Hepatocyte (in vitro differentiated cells): ENCODE data around the gene ELK4. TPM values are rescaled to one million over a fixed set of nuclear protein-coding genes. Genes with fewer than 3 reads are reported as not detected.

Experiments used
- DNase-seq: peaks from one replicate; pipeline ENCODE4 v3.0.0-alpha.2; 2016; ENCODE audit warnings: low spot score
- H2AFZ ChIP-seq: fragments of 200-600 bp; sonication (generic); 2 replicates; pipeline ENCODE4 v1.6.0; 2016; ENCODE audit warnings: antibody characterized with exemption, mild to moderate bottlenecking
- H3K27ac ChIP-seq: fragments of 200-600 bp; sonication (generic); 2 replicates; pipeline ENCODE4 v1.5.1; 2016; ENCODE audit warnings: mild to moderate bottlenecking
- H3K27me3 ChIP-seq: fragments of 200-600 bp; sonication (generic); 2 replicates; pipeline ENCODE4 v1.6.1; 2016
- H3K36me3 ChIP-seq: fragments of 200-600 bp; sonication (generic); replicated peaks from 2 replicates; pipeline ENCODE4 v1.5.1; 2016; ENCODE audit warnings: low read depth; ENCODE audit not compliant: insufficient read depth
- H3K4me1 ChIP-seq: fragments of 200-600 bp; sonication (generic); 2 replicates; pipeline ENCODE4 v1.5.1; 2016; ENCODE audit warnings: mild to moderate bottlenecking, moderate library complexity; ENCODE audit not compliant: insufficient read depth
- H3K4me2 ChIP-seq: fragments of 200-600 bp; sonication (generic); 2 replicates; pipeline ENCODE4 v1.6.0; 2016
- H3K4me3 ChIP-seq: fragments of 200-600 bp; sonication (generic); 2 replicates; pipeline ENCODE4 v1.5.1; 2016; ENCODE audit warnings: mild to moderate bottlenecking
- H3K79me2 ChIP-seq: fragments of 200-600 bp; sonication (generic); 2 replicates; pipeline ENCODE4 v1.6.0; 2017; ENCODE audit warnings: mild to moderate bottlenecking
- H3K9me2 ChIP-seq: fragments of 200-600 bp; sonication (generic); replicated peaks from 2 replicates; pipeline ENCODE4 v1.6.0; 2017; ENCODE audit warnings: mild to moderate bottlenecking; ENCODE audit not compliant: insufficient read depth
- H3K9me3 ChIP-seq: fragments of 200-600 bp; sonication (generic); 2 replicates; pipeline ENCODE4 v1.5.1; 2016; ENCODE audit warnings: low read depth, mild to moderate bottlenecking
- H4K20me1 ChIP-seq: fragments of 200-600 bp; sonication (generic); 2 replicates; pipeline ENCODE4 v1.6.0; 2016; ENCODE audit warnings: mild to moderate bottlenecking; ENCODE audit not compliant: insufficient read depth, poor library complexity, severe bottlenecking
- EZH2 ChIP-seq: fragments of 200-600 bp; sonication (generic); IDR thresholded peaks from 2 replicates; pipeline ENCODE4 v1.6.1; 2016; ENCODE audit warnings: antibody characterized with exemption, mild to moderate bottlenecking, borderline replicate concordance
- EZH2phosphoT487 ChIP-seq: fragments of 200-600 bp; sonication (generic); IDR thresholded peaks from one replicate; pipeline ENCODE4 v1.6.1; 2018; ENCODE audit warnings: antibody characterized with exemption, mild to moderate bottlenecking, low read depth, moderate library complexity; ENCODE audit not compliant: unreplicated experiment, severe bottlenecking
- WGBS: methylation state at CpG from one replicate; pipeline ENCODE4 v1.1.6; 2016; ENCODE audit warnings: low lambda C conversion rate; ENCODE audit errors: missing lambda C conversion rate; 5-methylcytosine and 5-hydroxymethylcytosine counted together
- polyA plus RNA-seq: library from polyadenylated mRNA; unstranded; fragments of >200 nt; fragmentation: Nextera tagmentation; extraction: Ambion mirVana; gene quantifications from 2 replicates; pipeline ENCODE4 v1.2.1, GENCODE V29; 2016
- total RNA-seq: library from RNA; depleted of rRNA; stranded (reverse); fragments of >200 nt; gene quantifications from 2 replicates; pipeline ENCODE4 v1.2.3, GENCODE V29; 2014
- TF ChIP-seq, protein P1 (sequence below): fragments of 200-600 bp; sonication (generic); IDR thresholded peaks from 2 replicates; pipeline ENCODE4 v1.5.1; 2016; ENCODE audit warnings: antibody characterized with exemption, mild to moderate bottlenecking; ENCODE audit not compliant: poor library complexity

ELK4 gene
- total and polyA plus RNA-seq, 2 experiments from 2014 or later, result 6.1 to 19.1 TPM

DNA sequence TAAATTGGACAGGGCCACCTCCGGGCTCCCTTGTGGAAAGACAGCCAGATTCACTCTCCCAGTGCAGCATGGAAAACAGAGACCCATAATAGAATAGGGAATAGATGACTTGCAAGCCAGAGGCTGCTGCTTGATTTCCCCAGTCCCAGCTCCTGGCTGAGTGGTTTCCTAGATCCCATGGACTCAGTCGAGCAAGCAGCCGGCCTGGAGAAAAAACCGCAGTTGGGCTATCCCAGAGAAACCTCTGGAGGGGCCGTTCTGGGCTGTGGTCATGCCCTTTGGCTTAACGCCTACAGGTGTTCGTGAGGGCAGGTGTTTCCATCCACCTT lies 61.7 kb downstream of the ELK4 start:
- no peaks in the 10 kb centered on the region for H4K20me1 ChIP-seq
- H3K79me2 ChIP-seq, result no peaks in the 10 kb centered on the region
- no peak overlapping the region for H3K4me3 ChIP-seq
- no peaks in the 10 kb centered on the region for H3K36me3 ChIP-seq
- H2AFZ ChIP-seq, result no peak overlapping the region
- H3K9me3 ChIP-seq, result no peaks in the 10 kb centered on the region
- peaks cover 64% of the 10 kb centered on the region for H3K27me3 ChIP-seq
- H3K9me2 ChIP-seq, result no peaks in the 10 kb centered on the region
- no peak for TF ChIP-seq EZH2phosphoT487
- no peak for TF ChIP-seq EZH2
- TF ChIP-seq, protein P1, sequence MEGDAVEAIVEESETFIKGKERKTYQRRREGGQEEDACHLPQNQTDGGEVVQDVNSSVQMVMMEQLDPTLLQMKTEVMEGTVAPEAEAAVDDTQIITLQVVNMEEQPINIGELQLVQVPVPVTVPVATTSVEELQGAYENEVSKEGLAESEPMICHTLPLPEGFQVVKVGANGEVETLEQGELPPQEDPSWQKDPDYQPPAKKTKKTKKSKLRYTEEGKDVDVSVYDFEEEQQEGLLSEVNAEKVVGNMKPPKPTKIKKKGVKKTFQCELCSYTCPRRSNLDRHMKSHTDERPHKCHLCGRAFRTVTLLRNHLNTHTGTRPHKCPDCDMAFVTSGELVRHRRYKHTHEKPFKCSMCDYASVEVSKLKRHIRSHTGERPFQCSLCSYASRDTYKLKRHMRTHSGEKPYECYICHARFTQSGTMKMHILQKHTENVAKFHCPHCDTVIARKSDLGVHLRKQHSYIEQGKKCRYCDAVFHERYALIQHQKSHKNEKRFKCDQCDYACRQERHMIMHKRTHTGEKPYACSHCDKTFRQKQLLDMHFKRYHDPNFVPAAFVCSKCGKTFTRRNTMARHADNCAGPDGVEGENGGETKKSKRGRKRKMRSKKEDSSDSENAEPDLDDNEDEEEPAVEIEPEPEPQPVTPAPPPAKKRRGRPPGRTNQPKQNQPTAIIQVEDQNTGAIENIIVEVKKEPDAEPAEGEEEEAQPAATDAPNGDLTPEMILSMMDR, result no peak
- H3K4me2 ChIP-seq, result no peak overlapping the region
- H3K4me1 ChIP-seq, result no peaks in the 10 kb centered on the region
- H3K27ac ChIP-seq, result no peak overlapping the region
- WGBS, result 83% methylated on average over 7 of the region's 7 CpGs
- no peak for DNase-seq

DNA sequence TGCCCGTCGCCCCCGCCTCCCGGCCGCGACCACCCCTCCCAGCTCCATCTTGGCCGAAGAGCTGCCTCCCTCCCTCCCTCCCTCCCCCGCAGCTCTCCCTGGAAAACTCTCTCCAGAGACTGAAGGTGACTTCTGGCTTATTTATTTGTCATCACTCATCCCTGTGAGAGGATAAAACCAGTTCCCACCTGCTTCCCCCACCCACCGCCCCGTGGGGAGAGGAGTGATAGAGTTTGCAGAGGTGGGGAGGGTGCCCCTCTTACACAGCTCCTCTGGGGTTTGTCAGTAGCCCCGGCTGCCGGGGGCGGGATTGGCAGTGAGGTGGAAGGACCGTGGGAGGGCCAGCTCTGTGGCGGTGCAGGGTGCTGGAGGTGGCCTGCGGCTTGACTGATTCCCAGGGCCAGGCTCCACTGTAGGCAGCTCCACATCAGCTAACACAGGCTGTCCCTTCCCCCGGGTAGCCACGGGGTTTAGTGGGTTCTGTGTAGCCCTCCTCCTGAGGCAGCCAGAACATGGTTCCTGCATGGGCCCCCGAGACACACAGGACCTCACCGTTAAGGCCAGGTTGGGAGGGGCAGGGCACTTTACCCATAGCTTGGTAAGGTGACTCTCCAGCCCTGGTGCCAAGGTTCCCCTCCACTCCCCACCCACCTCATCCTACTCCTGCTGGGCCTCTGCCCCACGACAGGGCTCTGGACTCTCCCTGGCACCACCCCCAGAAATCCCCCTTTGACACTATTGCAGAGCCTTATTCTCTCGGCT lies 62.2 kb downstream of the ELK4 start:
- H4K20me1 ChIP-seq, result no peaks in the 10 kb centered on the region
- H3K9me3 ChIP-seq, result no peaks in the 10 kb centered on the region
- no peaks in the 10 kb centered on the region for H3K4me1 ChIP-seq
- peaks cover 63% of the 10 kb centered on the region for H3K27me3 ChIP-seq
- peak; percentile 48 for TF ChIP-seq EZH2
- TF ChIP-seq, protein P1, result no peak
- 42% methylated on average over 14 of the region's 22 CpGs for WGBS
- H3K4me2 ChIP-seq, result peak overlapping the region; percentile 88
- H3K4me3 ChIP-seq, result no peak overlapping the region
- no peak for DNase-seq
- no peak overlapping the region for H3K27ac ChIP-seq
- H3K9me2 ChIP-seq, result no peaks in the 10 kb centered on the region
- no peak overlapping the region for H2AFZ ChIP-seq
- H3K36me3 ChIP-seq, result no peaks in the 10 kb centered on the region
- H3K79me2 ChIP-seq, result no peaks in the 10 kb centered on the region

DNA sequence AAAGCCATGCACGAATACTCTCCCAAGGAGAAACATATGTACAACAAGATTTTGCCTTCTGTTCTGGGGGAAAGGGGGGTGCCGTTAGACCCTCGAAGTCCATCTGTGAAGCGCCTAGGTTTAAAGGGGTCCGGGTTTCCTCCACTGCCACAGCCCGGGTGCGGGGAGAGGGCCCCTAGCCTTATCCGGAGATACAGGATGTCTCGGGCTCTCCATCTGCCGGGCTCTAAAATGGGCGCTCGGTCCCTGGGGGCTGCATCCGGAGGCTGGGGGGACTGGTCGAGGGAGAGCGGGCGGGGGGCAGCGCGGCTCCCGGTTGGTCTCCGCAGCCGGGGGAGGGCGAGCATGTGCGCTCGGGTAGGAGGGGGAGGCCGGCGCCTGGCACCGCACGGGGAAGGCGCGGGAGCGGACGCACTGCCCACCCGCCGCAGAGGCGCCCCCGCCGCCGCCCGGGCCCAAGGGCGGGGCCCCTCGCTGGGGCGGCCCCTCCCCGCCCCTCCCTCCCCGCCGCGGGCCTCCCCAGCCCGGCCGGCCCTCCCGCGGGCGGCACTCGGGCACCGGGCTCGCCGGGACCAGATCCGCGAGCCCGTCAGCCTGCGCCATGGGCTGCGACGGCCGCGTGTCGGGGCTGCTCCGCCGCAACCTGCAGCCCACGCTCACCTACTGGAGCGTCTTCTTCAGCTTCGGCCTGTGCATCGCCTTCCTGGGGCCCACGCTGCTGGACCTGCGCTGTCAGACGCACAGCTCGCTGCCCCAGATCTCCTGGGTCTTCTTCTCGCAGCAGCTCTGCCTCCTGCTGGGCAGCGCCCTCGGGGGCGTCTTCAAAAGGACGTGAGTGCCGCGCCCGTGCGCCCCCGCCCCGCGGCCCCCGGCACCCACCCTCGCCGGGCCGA lies 63.1 kb downstream of the ELK4 start:
- DNase-seq, result peak; percentile 48
- H3K27ac ChIP-seq, result no peak overlapping the region
- no peak overlapping the region for H2AFZ ChIP-seq
- no peaks in the 10 kb centered on the region for H3K9me3 ChIP-seq
- H3K4me3 ChIP-seq, result no peak overlapping the region
- no peaks in the 10 kb centered on the region for H3K4me1 ChIP-seq
- H4K20me1 ChIP-seq, result no peaks in the 10 kb centered on the region
- H3K27me3 ChIP-seq, result peaks cover 60% of the 10 kb centered on the region
- H3K36me3 ChIP-seq, result no peaks in the 10 kb centered on the region
- 23% methylated on average over 27 of the region's 90 CpGs for WGBS
- H3K9me2 ChIP-seq, result no peaks in the 10 kb centered on the region
- peak overlapping the region; percentile 88 for H3K4me2 ChIP-seq
- H3K79me2 ChIP-seq, result no peaks in the 10 kb centered on the region
- TF ChIP-seq EZH2 (peak; percentile 1), EZH2phosphoT487 (no peak)
- TF ChIP-seq, protein P1, result peak; percentile 24
